Central memory CD4-positive, alpha-beta T cell (primary cell): Measurements from ENCODE around the gene DOK3.
A peak's percentile ranks its signal among the peaks of the same experiment; 100 is the strongest.

Experiments used
- DNase-seq: peaks from one replicate; pipeline ENCODE4 v3.0.0; 2022
- total RNA-seq, 3 experiments: gene quantifications; one replicate each; lab custom pipeline; 2026; lab: John Stamatoyannopoulos, UW

The DOK3 gene, protein sequence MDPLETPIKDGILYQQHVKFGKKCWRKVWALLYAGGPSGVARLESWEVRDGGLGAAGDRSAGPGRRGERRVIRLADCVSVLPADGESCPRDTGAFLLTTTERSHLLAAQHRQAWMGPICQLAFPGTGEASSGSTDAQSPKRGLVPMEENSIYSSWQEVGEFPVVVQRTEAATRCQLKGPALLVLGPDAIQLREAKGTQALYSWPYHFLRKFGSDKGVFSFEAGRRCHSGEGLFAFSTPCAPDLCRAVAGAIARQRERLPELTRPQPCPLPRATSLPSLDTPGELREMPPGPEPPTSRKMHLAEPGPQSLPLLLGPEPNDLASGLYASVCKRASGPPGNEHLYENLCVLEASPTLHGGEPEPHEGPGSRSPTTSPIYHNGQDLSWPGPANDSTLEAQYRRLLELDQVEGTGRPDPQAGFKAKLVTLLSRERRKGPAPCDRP
- total RNA-seq = 0.19 to 5.5 (median 0.92) reads per million in 3 experiments

- DNase-seq = no peak
These were observed at the start of gene DOK3 for GRCh38 chr5:177509381-177509951. DOK3 (minus strand) TSS chr5:177509826; CDS start chr5:177509540, 286 bp downstream.

DNA sequence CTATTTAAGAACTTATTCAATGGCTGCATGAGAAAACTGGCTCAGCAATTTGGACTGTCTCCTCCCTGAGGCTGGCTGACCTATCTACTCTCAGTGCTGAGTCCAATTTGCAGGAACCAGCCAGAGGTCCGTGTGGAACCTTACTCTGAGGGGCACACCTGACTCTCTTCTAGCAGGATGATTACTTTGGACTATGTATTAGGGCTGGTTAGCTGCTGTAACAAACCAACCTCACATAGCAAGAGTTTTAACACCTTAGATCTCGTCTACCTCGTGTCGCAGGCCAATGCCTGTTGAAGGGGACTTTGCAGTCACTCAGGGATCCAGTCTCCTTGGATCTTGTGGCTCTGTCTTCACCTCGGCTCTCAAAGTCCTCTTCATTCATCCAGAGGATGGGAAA is 48.2 kb upstream of the DOK3 start:
- DNase-seq = no peak

DNA sequence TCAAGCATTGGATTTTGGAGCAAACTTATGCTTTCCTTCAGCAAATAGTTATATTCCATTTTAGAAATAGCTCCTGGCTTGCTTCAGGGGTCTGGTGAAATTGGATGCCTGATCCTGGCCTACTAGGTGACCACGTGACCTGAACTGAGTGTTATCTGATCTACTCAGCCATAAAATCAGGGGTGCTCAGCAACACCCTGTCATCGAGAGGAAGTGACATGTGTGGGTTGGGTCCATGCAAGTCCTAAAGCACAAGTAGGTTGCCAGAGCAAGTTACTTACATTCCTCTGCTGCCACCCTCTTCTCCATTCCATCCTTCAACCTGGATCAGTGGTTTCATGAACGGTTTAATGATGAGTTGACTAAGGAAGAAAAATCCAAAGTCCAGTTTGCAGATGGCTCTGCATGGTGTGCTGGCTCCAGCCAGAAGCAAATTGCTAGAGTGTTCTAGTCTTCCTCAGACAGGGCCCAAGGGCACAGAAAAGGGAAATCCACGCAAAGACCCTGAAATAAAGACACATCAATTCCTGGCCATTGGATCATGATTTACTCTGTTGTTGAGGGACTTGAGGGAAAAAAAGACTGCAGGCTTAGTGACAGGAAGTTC is 47.5 kb upstream of the DOK3 start:
- peak; percentile 25 for DNase-seq

DNA sequence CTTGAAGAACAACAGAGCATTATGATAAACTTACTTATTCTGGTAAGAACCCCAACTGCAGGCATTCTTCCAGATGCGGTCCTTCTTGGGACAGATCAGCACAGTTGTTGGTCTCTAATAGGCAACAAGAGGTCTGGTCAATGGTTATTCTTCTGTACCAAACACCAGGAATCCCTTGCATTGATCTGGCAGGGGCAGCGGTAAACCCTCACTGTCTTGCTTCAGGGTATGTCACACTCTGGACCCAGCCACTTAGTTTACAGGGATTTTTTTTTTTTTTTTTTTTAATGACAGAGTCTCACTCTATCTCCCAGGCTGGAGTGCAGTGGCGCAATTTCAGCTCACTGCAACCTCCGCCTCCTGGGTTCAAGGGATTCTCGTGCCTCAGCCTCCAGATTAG is 46.0 kb upstream of the DOK3 start:
- DNase-seq = no peak

- DNase-seq = no peak
These were observed 45.6 kb upstream of the DOK3 start for GRCh38 chr5:177555228-177555627.

GRCh38 chr5:177554474-177555111 is 45.0 kb upstream of the DOK3 start, which contains the start of gene FAM193B:
FAM193B (minus strand) TSS chr5:177554563; CDS start chr5:177554458, 105 bp downstream.
- peak; percentile 94 for DNase-seq

- DNase-seq = no peak
These were observed 44.2 kb upstream of the DOK3 start for GRCh38 chr5:177553671-177554429.

GRCh38 chr5:177552839-177553455 is 43.3 kb upstream of the DOK3 start:
- no peak for DNase-seq

DNA sequence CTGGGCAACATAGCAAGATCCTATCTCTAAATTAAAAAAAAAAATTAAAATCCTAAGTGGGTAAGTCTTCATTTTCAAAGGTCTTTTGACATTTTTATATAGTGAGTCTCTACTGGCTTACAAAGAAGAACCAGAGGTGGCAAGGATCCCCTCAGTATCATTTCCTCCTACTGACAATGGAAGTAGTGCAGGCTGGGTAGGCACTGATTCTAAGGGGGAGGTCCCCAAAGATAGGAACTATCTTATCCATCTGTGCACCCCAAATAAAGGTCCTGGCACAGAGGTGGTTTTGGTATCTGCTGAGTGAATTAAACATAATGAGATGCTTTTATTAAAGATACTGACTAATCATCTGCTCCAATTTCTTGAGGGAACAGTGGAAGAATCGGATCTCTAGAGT is 40.5 kb upstream of the DOK3 start:
- DNase-seq = no peak

DNA sequence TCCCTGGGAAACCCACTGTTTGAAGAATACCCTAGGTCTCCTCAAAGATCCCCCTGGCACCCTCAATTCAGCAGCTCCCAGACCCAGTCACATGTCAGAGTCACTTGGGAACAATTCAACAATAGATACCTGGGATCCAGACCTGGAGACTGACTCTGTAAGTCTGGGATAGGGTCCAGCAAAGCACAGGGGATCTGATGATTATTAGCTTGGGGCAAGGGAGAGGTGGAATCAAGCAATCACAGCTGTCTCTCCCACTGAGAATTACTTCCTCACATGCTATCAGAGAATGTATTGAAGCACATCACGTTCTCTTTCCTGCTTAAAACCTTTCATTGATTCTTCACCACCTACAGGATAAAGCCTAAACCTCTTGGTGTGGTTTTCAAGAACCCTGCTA is 38.9 kb upstream of the DOK3 start:
- no peak for DNase-seq

DNA sequence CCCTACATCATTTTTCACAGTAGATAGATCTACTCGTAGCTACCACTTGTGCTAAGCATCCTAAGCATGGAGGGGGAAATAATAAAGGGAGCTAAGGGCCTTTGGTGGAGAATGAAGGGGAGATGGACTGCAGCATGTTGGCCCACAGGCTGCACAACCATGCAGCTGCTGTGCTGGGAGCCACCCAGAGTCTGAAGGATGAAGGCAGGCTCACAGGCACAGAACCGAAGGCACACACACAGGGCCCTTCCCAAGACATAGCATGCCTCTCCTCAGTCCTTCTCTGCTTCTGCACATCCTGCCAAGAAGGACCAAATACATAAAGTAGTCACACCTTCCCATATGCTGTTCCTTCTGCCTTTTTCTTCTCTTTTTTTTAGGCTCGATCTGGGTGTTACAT is 38.1 kb upstream of the DOK3 start:
- no peak for DNase-seq

DNA sequence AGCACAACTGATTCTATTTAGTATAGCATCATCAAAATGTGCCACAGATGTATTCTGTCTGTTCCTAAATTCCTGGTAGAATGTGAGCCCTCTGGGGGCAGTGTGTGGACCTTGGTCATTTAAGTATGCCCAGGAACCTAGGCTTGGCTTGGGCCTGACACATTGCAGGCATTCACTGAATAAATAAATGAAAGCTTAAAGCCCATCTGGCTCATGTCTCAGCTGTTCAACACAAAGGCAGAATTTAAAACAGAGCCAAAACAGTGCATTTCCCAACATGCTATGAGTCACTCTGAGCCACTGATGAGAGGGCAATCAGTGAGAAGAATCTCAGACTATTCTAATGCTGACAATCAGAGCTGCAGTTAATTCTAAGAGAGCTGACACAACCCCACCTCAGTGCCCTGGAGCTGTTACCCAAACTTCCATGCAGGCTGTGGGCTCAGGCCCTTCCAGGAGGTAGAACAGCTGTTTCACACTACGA is 36.7 kb upstream of the DOK3 start:
- no peak for DNase-seq

- no peak for DNase-seq
These were observed 36.0 kb upstream of the DOK3 start for GRCh38 chr5:177545487-177546257.

DNA sequence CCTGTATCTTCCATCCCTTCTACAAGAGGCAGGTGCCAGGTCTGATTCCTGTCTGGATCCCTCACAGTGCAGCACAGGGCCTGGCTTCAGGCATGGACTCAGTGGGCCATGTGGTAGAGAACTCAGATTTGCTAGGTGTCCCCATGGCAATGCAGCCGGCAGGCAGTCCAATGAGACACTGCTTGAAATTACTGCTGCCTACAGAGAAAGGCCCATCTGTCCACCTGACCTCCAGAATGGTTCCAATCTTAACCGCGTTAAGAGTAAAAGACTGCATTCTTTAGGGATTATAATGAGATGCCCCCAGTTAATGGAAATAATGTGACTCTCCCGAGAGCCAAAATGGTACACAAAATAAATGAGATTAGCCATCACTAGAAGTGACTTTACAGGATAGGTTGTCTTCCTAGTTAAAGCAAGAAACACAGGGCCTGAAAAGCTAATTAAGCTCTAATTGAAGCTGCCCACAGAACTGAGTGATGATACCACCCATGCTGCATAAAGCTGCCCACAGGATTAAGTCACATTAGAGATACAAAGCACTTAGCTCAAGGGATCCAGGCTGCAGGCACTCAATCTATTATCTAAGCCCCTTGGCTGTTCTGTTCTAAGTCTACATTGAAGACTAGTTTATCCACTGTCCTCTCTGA is 33.3 kb upstream of the DOK3 start:
- DNase-seq = no peak

GRCh38 chr5:177540438-177540837 is 30.8 kb upstream of the DOK3 start:
- DNase-seq = no peak

DNA sequence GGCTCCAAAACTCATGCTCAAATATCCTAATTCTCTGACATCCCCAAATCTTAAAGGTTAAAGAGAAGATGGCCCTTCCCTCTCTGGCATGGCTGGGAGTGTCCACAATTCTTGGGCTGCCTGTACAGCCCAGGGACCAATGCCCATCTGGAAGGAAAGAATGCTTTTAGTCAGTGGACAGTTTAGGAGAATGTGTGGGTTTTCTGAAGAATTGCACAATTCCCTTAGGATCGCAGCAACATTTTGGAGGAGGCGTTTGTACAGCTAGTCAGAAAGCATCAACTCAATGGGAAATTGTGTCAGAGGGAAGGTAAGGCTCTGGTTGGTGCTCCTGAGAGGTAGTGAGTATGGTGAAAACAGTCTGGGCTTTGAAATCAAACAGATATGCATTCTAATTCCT is 29.8 kb upstream of the DOK3 start:
- no peak for DNase-seq

- no peak for DNase-seq
These were observed 29.2 kb upstream of the DOK3 start for GRCh38 chr5:177538876-177539275.

DNA sequence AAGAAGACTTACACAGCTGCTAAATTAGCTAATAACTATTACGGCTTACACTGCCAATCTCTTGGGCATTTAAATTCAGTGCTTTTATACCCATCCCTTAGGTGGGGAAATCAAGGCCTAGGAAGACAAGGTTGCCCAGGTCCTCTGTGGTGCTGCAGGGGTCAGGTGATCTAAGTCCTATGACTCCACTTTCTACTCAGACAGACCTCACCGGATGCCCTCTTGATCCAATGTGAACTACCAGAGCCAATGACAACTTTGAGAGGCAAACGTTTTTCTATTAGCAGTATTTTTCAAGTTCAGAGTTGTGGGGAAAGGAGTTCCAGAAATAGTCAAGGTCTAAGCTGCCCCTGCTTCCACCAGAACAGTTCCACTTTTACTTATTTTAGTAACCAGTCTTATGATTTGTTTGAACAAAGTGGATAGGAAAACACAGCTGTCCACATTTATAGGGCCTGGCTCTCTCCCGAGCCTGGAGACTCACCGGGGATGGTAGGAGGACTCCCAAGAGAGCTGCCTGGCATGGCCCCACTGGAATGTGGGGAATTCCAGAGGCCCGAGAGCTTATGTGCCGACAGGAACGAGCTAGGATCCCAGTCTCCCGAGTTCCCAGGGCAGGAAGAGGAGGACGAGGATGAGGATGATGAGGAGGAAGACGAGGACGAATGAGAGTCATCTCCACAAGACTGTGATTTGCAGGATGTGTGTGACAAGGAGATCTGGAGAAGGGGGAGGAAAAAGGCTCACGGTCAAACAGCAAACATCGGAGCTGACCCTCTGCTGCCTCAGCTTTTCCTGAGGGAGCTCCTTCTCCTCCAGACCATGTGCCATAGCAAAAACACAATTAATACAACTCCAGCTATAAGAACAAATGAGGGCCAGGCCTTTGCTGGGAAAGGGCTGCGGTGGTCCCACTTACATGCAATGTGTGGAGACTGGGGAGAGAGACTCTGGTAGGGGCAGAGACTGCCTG is 28.0 kb upstream of the DOK3 start:
- DNase-seq = no peak

DNA sequence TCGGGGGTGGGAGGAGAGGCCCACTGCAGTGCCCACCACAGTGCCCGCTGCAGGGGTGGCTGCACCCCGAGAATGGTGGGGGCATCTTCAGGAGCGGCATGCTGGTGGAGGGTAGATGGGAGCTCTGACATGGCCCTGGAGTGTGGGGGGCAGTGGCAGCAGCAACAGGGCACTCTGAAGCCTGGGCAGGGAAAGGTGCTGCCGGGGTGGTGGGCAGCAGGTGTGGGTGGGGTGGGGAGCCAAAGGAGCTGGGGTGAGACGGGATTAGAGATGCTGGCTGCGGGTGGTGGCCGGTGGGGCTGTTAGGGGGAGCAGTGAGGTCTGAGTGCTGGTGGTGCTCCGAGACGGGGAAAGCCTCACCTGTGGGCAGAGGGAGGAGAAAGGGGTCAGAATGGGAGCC is 26.8 kb upstream of the DOK3 start:
- DNase-seq = no peak
